Measurements from ENCODE around the gene CREBZF. TPM values are rescaled to one million over a fixed set of nuclear protein-coding genes. Genes with fewer than 3 reads are reported as not detected.
A peak's percentile ranks its signal among the peaks of the same experiment; 100 is the strongest.
"Not testable (repeated sequence)": the region's sequence is repeated elsewhere in the genome, so short reads cannot be mapped to it uniquely, and the experiment has no call there.

Gene CREBZF
- total and polyA plus RNA-seq, 5 experiments from 2014 or later, result 9.5 to 118 (median 11.6) TPM

GRCh38 chr11:85663753-85664614 is 945 bp downstream of the CREBZF start:
- no peaks in the 10 kb centered on the region for H3K9me3 Mint-ChIP-seq
- H3K27me3 Mint-ChIP-seq, result no peaks in the 10 kb centered on the region
- ATAC-seq (peak; percentile 86 to 87), DNase-seq (peak; percentile 82 to 93 (median 89))
- peaks cover 0 to 36% (median 5%) of the 10 kb centered on the region in 3 donors for H3K36me3 Mint-ChIP-seq
- H3K27ac Mint-ChIP-seq, result peak overlapping the region; percentile 99 to 100 (median 100)
- peak overlapping the region; percentile 97 to 100 (median 100) for H3K4me3 Mint-ChIP-seq
- POLR2A ChIA-PET, result interaction anchor here (0.5 to 2.9 kb wide), 20 partner anchors 10 to 581 kb away, joined by 3 to 98 read pairs (median 4); partner anchors contain the start of genes CCDC83, DLG2, EED and SYTL2
- peaks cover 20 to 59% (median 50%) of the 10 kb centered on the region in 4 donors for H3K4me1 Mint-ChIP-seq

GRCh38 chr11:85663080-85663752 is 1.7 kb downstream of the CREBZF start:
- H3K4me3 Mint-ChIP-seq, result peak overlapping the region; percentile 97 to 100 (median 100)
- H3K36me3 Mint-ChIP-seq, result peaks cover 0 to 44% (median 5%) of the 10 kb centered on the region in 3 donors
- ATAC-seq (peak in 1 of 2 donors; percentile 9), DNase-seq (no peak)
- H3K27me3 Mint-ChIP-seq, result no peaks in the 10 kb centered on the region
- H3K27ac Mint-ChIP-seq, result peak overlapping the region; percentile 99 to 100 (median 100)
- POLR2A ChIA-PET, result interaction anchor here (0.7 to 2.9 kb wide), 12 partner anchors 9 to 165 kb away, joined by 3 to 98 read pairs (median 4); partner anchors contain the start of genes DLG2, SYTL2, TMEM126A and TMEM126B
- no peaks in the 10 kb centered on the region for H3K9me3 Mint-ChIP-seq
- peaks cover 20 to 66% (median 52%) of the 10 kb centered on the region in 4 donors for H3K4me1 Mint-ChIP-seq

GRCh38 chr11:85661972-85662664 is 2.8 kb downstream of the CREBZF start:
- ATAC-seq (no peak), DNase-seq (no peak)
- peaks cover 20 to 69% (median 53%) of the 10 kb centered on the region in 4 donors for H3K4me1 Mint-ChIP-seq
- POLR2A ChIA-PET, result interaction anchor here (1.5 kb wide), 1 partner anchor 14 kb away, joined by 3 read pairs; the partner anchor contains the start of gene TMEM126A
- no peaks in the 10 kb centered on the region for H3K27me3 Mint-ChIP-seq
- H3K9me3 Mint-ChIP-seq, result no peaks in the 10 kb centered on the region
- H3K4me3 Mint-ChIP-seq, result peak overlapping the region; percentile 55 to 100 (median 72)
- peak overlapping the region in 8 of 10 donors; percentile 49 to 79 (median 68) for H3K27ac Mint-ChIP-seq
- peaks cover 0 to 55% (median 6%) of the 10 kb centered on the region in 3 donors for H3K36me3 Mint-ChIP-seq

- Mint-ChIP-seq H3K27me3 (no peaks in the 10 kb centered on the region), H3K36me3 (peaks cover 0 to 77% (median 8%) of the 10 kb centered on the region in 3 donors), H3K4me1 (peaks cover 13 to 57% (median 47%) of the 10 kb centered on the region in 4 donors), H3K27ac (peak overlapping the region in 2 of 10 donors; percentile 37 to 72), H3K9me3 (no peaks in the 10 kb centered on the region), H3K4me3 (no peak overlapping the region)
- DNase-seq (no peak), ATAC-seq (no peak)
- POLR2A ChIA-PET, result interaction anchor here (1.6 kb wide), 1 partner anchor 10 kb away, joined by 8 read pairs; the partner anchor contains the start of gene TMEM126A
Measured at GRCh38 chr11:85658180-85658579, 6.7 kb downstream of the CREBZF start.

GRCh38 chr11:85656777-85657176 is 8.2 kb downstream of the CREBZF start:
- POLR2A ChIA-PET, result no interaction called here
- ATAC-seq, result no peak
- H3K27me3 Mint-ChIP-seq, result no peaks in the 10 kb centered on the region
- no peaks in the 10 kb centered on the region for H3K9me3 Mint-ChIP-seq
- H3K4me3 Mint-ChIP-seq, result no peak overlapping the region
- peak overlapping the region in 3 of 10 donors; percentile 12 to 74 (median 62) for H3K27ac Mint-ChIP-seq
- peaks cover 14 to 54% (median 47%) of the 10 kb centered on the region in 4 donors for H3K4me1 Mint-ChIP-seq
- no peak for DNase-seq
- H3K36me3 Mint-ChIP-seq, result peaks cover 0 to 79% (median 8%) of the 10 kb centered on the region in 3 donors

GRCh38 chr11:85654343-85654742 is 10.6 kb downstream of the CREBZF start:
- DNase-seq, H3K9me3 Mint-ChIP-seq, H3K4me3 Mint-ChIP-seq, H3K27me3 Mint-ChIP-seq, ATAC-seq, H3K27ac Mint-ChIP-seq: not testable (repeated sequence)
- POLR2A ChIA-PET, result interaction anchor here (2.1 kb wide), 1 partner anchor 10 kb away, joined by 9 read pairs; no protein-coding TSS in a partner anchor
- Mint-ChIP-seq H3K4me1 (peaks cover 13 to 41% (median 38%) of the 10 kb centered on the region in 4 donors), H3K36me3 (peaks cover 0 to 69% (median 3%) of the 10 kb centered on the region in 3 donors)

GRCh38 chr11:85652786-85653447 is 12.0 kb downstream of the CREBZF start:
- POLR2A ChIA-PET, result interaction anchor here (2.1 kb wide), 1 partner anchor 11 kb away, joined by 9 read pairs; no protein-coding TSS in a partner anchor
- no peaks in the 10 kb centered on the region for H3K9me3 Mint-ChIP-seq
- peaks cover 0 to 55% (median 3%) of the 10 kb centered on the region in 3 donors for H3K36me3 Mint-ChIP-seq
- no peak for ATAC-seq
- H3K4me1 Mint-ChIP-seq, result peaks cover 13 to 52% (median 40%) of the 10 kb centered on the region in 4 donors
- no peak for DNase-seq
- no peaks in the 10 kb centered on the region for H3K27me3 Mint-ChIP-seq
- no peak overlapping the region for H3K4me3 Mint-ChIP-seq
- H3K27ac Mint-ChIP-seq, result peak overlapping the region in 5 of 10 donors; percentile 1 to 66 (median 28)

GRCh38 chr11:85651118-85651517 is 13.8 kb downstream of the CREBZF start:
- no peak for DNase-seq
- no peaks in the 10 kb centered on the region for H3K9me3 Mint-ChIP-seq

GRCh38 chr11:85647604-85648299 is 17.2 kb downstream of the CREBZF start, which contains the start of gene TMEM126A:
TMEM126A (plus strand) TSS chr11:85647967; CDS start chr11:85650256, 2,289 bp downstream.
- peak; percentile 81 to 93 (median 88) for DNase-seq
- Mint-ChIP-seq H3K36me3 (peaks cover 0 to 18% (median 0%) of the 10 kb centered on the region in 3 donors), H3K4me1 (peaks cover 15 to 39% (median 38%) of the 10 kb centered on the region in 4 donors), H3K9me3 (no peaks in the 10 kb centered on the region), H3K4me3 (peak within 1 kb of the TSS; percentile 90 to 100 (median 98)), H3K27me3 (peaks cover 3 to 27% (median 13%) of the 10 kb centered on the region in 5 donors), H3K27ac (peak within 1 kb of the TSS; percentile 96 to 99 (median 98))
- ATAC-seq, result peak; percentile 98
- POLR2A ChIA-PET, result interaction anchor here (0.6 to 6.2 kb wide), 13 partner anchors 10 to 597 kb away, joined by 3 to 98 read pairs (median 5); partner anchors contain the start of genes CCDC83, CREBZF, DLG2 and EED

More at GRCh38 chr11:85651118-85651517, 13.8 kb downstream of the CREBZF start:
- H3K36me3 Mint-ChIP-seq, result peaks cover 0 to 37% (median 0%) of the 10 kb centered on the region in 3 donors
- H3K4me3 Mint-ChIP-seq, result no peak overlapping the region
- POLR2A ChIA-PET, result interaction anchor here (0.7 to 6.2 kb wide), 2 partner anchors 13 to 140 kb away, joined by 6 to 98 read pairs; partner anchors contain the start of gene CREBZF
- no peaks in the 10 kb centered on the region for H3K27me3 Mint-ChIP-seq
- H3K4me1 Mint-ChIP-seq, result peaks cover 15 to 52% (median 44%) of the 10 kb centered on the region in 4 donors
- peak overlapping the region in 4 of 10 donors; percentile 10 to 75 (median 56) for H3K27ac Mint-ChIP-seq
- no peak for ATAC-seq

- Mint-ChIP-seq H3K9me3 (no peaks in the 10 kb centered on the region), H3K27ac (peak overlapping the region; percentile 96 to 99 (median 98)), H3K36me3 (peaks cover 0 to 15% (median 0%) of the 10 kb centered on the region in 3 donors), H3K4me1 (peaks cover 12 to 35% (median 34%) of the 10 kb centered on the region in 4 donors), H3K27me3 (peaks cover 3 to 28% (median 13%) of the 10 kb centered on the region in 5 donors), H3K4me3 (peak overlapping the region; percentile 90 to 100 (median 98))
- DNase-seq (no peak), ATAC-seq (no peak)
- POLR2A ChIA-PET, result interaction anchor here (1.0 to 6.2 kb wide), 9 partner anchors 10 to 598 kb away, joined by 3 to 98 read pairs (median 5); partner anchors contain the start of genes CCDC83, CREBZF, DLG2 and EED
Measured at GRCh38 chr11:85647078-85647477, 17.9 kb downstream of the CREBZF start.
